ENCODE data around the gene VKORC1L1.
"Not testable (repeated sequence)": the region's sequence is repeated elsewhere in the genome, so short reads cannot be mapped to it uniquely, and the experiment has no call there.

The VKORC1L1 gene

DNA sequence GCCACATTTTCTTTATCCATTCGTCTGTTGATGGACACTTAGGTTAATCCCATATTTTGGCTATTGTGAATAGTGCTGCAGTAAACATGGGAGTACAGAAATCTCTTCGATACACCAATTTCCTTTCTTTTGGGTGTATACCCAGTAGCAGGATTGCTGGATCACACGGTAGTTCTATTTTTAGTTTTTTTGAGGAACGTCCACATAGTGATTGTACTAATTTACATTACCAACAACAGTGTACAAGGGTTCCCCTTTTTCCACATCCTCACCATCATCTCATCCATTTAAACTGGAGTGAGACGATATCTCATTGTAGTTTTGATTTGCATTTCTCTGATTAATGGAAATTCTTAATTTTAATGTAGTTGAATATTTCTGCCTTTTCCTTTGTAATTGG, 19.3 kb downstream of the VKORC1L1 start:
- Histone ChIP-seq H3K27ac (no peak overlapping the region), H3K4me3 (no peak overlapping the region)
- no peak for DNase-seq (ENCODE audit: low spot score)
- TF ChIP-seq CTCF (IDR thresholded peaks at IDR 0.05) = no peak

DNA sequence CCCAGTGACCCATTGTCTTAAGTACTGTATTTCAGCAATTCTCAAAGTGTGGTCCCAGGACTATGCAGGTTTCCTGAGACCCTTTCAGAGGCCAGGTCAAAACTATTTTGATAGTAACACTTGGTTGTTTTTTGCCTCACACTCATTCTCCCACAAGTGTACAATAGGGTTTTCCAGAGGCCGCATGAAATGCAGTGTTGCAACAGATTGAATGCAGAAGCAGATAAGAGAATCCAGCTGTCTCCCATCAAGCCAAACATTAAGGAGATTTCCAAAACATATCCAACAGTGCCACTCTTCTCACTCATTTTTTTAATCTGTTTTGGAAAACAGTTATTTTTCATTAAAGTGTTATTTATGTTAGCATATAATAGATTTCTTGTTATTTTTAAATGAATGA, 20.0 kb downstream of the VKORC1L1 start:
- Histone ChIP-seq H3K4me3 (no peak overlapping the region), H3K27ac (no peak overlapping the region)
- no peak for TF ChIP-seq CTCF (IDR thresholded peaks at IDR 0.05)
- no peak for DNase-seq (ENCODE audit: low spot score)

DNA sequence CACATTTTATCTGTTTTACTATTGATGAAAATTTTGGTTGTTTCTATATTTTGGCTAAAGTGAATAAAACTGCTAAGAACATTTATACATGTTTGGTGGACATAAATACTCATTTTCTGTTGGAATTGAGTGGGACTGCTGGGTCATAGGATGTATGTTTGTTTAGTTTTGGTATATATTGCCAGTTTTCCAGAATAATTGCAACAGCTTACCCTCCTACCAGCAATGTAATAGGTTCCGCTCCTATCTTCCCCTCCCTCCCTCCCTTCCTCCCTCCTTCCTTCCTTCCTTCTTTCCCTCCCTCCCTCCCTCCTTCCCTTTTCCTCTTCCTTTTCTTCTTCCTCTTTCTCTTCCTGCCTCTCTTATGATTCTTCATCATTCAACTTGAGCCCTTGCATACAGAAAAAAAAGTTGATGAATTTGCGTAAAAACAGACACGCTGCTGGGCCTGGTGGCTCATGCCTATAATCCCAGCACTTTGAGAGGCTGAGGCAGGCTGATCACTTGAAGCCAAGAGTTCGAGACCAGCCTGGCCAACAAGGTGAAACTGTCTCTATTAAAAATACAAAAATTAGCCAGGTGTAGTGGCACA, 23.5 kb downstream of the VKORC1L1 start:
- TF ChIP-seq CTCF (IDR thresholded peaks at IDR 0.05) = no peak
- no peak overlapping the region for H3K27ac ChIP-seq
- H3K4me3 ChIP-seq = no peak overlapping the region
- no peak for DNase-seq (ENCODE audit: low spot score)

- DNase-seq (ENCODE audit: low spot score); H3K27ac ChIP-seq; H3K4me3 ChIP-seq: not testable (repeated sequence)
These were observed 24.4 kb downstream of the VKORC1L1 start for GRCh38 chr7:65897289-65897688.

- not testable (repeated sequence) for H3K27ac ChIP-seq; DNase-seq (ENCODE audit: low spot score)
These were observed 26.0 kb downstream of the VKORC1L1 start for GRCh38 chr7:65898677-65899447.

DNA sequence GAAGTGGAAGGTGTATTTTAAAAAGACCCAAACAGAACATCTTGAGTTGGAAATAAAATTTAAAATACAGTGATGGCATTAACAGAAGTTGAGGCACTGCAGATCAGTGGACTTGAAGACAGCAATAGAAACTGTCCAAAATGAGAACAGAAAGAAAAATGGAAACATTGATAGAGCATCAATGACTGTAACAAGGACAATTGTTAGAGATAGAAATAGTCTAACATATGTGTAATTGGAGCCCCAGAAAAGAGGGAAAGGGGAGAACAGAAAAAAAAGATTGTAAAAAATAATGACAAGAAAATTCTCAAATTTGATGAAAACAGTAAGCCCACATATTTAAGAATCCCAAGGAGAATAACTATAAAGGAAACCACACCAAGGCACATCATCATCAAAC, 29.4 kb downstream of the VKORC1L1 start:
- no peak overlapping the region for H3K27ac ChIP-seq
- no peak overlapping the region for H3K4me3 ChIP-seq
- no peak for DNase-seq (ENCODE audit: low spot score)
- TF ChIP-seq CTCF (IDR thresholded peaks at IDR 0.05) = no peak

More at GRCh38 chr7:65898677-65899447, 26.0 kb downstream of the VKORC1L1 start:
- not testable (repeated sequence) for H3K4me3 ChIP-seq

- H3K27ac ChIP-seq = no peak overlapping the region
- no peak for TF ChIP-seq CTCF (IDR thresholded peaks at IDR 0.05)
- no peak overlapping the region for H3K4me3 ChIP-seq
- DNase-seq (ENCODE audit: low spot score) = no peak
These were observed 34.8 kb downstream of the VKORC1L1 start for GRCh38 chr7:65907501-65908198.

GRCh38 chr7:65910237-65910636, 37.4 kb downstream of the VKORC1L1 start:
- no peak for TF ChIP-seq CTCF (IDR thresholded peaks at IDR 0.05)
- no peak for DNase-seq (ENCODE audit: low spot score)
- H3K27ac ChIP-seq = no peak overlapping the region
- H3K4me3 ChIP-seq = no peak overlapping the region
